ENCODE results near the gene SUN1.

DNA sequence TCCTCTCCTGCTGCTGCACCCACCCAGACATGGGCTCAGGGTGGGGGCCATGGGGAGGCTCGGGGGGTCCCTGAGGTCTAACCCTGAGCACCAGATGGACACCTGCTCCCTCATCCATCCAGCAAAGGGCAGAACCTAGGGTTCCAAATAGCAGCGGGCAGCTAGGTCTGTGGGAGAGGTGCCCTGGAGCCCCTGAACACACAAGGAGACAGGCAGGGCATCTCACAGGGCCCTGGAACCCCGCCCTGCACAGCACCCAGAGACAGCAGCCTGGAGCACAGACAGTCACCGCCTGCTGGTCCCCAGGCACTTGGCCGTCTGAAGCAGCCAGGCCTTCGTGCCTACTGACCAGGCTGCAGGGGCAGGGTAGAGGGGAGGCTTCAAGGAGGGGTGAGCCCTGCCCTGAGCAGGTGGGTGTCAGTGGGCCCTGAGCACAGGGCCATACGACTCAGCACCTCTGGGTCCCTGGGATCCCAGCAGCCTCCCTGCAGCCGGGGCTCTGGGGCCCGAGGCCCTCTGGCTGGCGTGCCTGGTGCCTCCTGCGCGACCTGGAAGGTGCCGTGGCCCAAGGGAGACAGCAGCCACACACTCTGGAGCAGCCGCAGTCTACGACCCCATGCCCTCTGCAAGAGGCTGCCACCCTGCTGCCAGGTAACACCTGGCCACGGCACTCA is 82.4 kb downstream of the SUN1 start:
- TF ChIP-seq GATA2 (IDR thresholded peaks at IDR 0.05; ENCODE audit: low read depth, low read length): no peak
- TF ChIP-seq GATA3 (IDR thresholded peaks at IDR 0.05; ENCODE audit: low read depth, low read length): no peak

All from SH-SY5Y (cell line).